Cardiac septum (tissue), 1 donor: ENCODE results near the gene MSL3. TPM values are rescaled to one million over a fixed set of nuclear protein-coding genes. Genes with fewer than 3 reads are reported as not detected.

ENCODE experiments used
- DNase-seq: peaks from one replicate; pipeline ENCODE4 v3.0.0-alpha.2; 2020; ENCODE audit warnings: low spot score
- intact Hi-C: fragments of 100-400 bp; cut with DNase I; formaldehyde crosslinking; loops from one replicate; pipeline ENCODE4 v1.14.0; 2022
- long read RNA-seq: library from polyadenylated mRNA; unstranded; transcript quantifications from one replicate; pipeline ENCODE4 v2.0.0, GENCODE V29; 2021
- total RNA-seq: library from RNA; stranded (reverse); fragmentation: NEBNext Ultra II Directional; extraction: Animal tissue kit (Norgen Biotek cat#: 25700); gene quantifications from one replicate; pipeline ENCODE4 v1.2.1, GENCODE V29; 2021
- donor health status: DM: no; HTN: no; CAD: no.

The MSL3 gene, protein sequence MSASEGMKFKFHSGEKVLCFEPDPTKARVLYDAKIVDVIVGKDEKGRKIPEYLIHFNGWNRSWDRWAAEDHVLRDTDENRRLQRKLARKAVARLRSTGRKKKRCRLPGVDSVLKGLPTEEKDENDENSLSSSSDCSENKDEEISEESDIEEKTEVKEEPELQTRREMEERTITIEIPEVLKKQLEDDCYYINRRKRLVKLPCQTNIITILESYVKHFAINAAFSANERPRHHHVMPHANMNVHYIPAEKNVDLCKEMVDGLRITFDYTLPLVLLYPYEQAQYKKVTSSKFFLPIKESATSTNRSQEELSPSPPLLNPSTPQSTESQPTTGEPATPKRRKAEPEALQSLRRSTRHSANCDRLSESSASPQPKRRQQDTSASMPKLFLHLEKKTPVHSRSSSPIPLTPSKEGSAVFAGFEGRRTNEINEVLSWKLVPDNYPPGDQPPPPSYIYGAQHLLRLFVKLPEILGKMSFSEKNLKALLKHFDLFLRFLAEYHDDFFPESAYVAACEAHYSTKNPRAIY
- 11.0 TPM for total RNA-seq
- long read RNA-seq, transcript MSL3-201 (13 exons, 2,364 nt), result major isoform, 8 of 19 reads
- long read RNA-seq, partial matches to known transcripts, result 0 of 19 reads
- long read RNA-seq, other reads (novel, unspliced or antisense), result 4 of 19 reads

DNA sequence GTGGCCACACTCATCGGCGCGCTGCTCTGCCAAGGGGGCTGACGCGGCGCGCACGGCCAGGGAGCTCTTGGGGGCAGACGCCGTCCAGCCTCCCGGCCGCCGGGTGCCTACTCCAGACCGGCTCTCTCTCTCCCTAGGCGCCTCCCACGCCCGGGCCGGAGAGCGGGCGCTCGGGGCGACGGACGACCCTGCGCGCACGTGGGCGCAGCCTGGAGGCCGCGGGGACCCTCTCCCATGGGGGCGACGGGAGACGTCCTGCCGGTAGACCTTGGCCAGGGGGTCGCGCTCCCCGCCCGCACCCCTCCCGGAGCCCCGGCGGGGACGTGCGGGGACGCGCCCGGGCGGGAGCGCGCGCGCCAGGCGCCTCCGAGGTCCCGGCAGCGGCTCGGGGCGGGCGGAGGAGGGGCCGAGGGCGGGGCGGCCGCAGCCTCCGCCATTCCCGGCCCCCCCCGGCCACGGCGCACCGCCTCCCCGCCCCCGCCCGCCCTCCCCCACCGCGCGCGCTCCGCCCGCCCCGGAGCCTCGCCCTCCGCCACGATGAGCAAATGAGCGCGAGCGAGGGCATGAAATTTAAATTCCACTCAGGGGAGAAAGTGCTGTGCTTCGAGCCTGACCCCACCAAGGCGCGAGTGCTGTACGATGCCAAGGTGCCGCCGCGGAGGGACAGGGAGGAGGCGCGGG lies at the start of gene MSL3:
TSS of gene MSL3 (plus strand) at position 519 of the 681 bp plus-strand sequence. CDS start at position 546, 27 bp downstream.
- intact Hi-C loops, result no loop called here
- peak; percentile 77 for DNase-seq

DNA sequence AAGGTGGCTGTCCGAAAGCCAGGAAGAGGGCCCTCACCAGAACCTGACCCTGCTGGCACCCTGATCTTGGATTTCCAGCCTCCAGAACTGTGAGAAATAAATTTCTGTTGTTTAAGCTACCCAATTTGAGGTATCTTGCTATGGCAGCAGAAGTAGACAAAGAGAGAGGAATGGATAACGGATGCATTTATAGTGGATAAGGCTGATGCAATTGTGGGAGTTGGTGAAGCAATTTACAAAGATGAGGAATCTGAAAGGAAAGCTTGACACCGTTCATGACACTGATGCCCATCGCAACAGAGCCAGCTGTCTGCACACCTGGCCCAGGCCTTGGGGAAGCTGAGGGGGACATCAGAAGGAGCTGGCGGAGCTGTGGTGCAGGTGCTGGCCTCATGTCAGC lies 35.7 kb upstream of the MSL3 start:
- intact Hi-C loops, result loop anchor here (5.0 kb wide), 1 partner anchor 50 kb away; no protein-coding TSS in a partner anchor
- no peak for DNase-seq

DNA sequence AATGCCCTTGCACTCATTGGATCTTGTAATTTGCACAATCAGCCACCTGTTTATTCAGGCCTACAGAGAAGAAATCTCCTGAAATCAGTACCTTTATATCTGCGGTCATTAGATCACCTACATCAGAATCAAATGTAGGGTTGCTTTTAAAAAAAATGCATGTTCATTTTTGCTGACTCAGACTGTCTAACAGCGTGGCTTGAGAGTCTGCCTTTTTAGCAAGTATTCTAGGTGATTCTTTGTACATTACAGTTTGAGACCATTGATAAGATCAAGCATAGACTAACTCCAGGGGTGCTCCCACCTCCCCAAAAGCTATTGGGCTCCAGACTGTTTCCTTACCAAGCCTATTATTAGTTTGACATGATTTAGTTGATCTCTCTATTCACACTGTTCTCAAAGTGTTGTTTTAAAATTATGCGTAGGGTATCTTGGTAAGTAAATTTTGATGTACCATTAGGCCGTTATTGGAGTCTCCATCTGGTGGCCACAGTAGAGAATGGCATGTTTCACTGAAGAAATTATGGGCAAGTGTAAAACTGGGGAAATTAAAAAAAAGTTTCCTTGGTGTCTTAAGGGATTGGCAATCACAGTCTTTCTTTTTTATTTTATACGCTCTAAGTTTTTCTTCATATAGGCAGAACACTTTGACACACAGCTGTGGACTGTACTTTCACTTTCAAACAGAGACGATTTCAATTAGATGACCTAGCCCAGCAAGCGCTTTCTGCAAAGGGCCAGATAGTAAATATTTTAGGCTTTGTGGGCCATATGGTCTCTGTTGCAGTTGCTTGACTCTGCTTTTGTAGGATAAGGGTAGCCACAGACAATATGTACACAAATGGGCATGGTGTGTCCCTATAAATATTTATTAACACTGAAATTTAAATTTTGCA lies 33.7 kb upstream of the MSL3 start:
- intact Hi-C loops, result loop anchor here (2.0 to 5.0 kb wide), 2 partner anchors 48 to 190 kb away; no protein-coding TSS in a partner anchor
- DNase-seq, result no peak

DNA sequence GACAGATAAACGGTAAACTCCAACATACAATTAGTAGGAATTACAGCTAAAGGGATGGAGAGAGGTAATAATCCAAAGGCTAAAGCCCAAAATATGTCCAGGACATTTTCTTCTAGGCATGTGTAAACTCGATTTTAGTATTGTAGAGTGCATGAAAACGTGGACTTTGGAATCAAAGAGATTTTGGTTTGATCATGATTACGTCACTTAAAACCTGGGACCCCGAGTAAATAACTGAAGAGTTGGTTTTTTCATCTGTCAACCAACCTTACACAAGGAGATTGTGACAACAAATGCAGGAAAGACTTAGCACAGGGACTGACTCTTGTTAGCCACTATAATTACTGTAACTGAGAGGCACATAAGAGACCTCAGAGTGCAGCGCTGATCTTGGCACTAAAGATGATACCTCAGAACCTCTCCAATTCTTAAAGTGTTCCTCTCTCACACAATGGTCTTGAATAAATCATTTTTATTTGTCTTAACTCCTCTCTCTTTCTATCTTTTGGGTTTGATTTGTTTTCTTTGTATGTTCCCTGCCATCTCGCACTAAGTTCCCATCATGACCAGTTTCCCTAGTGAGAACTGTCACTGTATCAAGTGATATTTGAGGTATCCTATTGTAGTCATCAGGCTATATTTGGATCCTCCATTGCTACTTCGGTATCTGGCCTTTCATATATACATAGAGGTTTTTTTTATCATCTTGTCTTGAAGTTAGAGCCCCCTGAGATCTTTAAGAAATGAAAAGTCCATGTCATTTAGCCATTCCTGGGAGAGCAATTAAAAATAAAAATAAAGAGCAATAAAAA lies 32.2 kb upstream of the MSL3 start:
- DNase-seq, result no peak
- intact Hi-C loops, result loop anchor here (2.0 kb wide), 1 partner anchor 191 kb away; no protein-coding TSS in a partner anchor

DNA sequence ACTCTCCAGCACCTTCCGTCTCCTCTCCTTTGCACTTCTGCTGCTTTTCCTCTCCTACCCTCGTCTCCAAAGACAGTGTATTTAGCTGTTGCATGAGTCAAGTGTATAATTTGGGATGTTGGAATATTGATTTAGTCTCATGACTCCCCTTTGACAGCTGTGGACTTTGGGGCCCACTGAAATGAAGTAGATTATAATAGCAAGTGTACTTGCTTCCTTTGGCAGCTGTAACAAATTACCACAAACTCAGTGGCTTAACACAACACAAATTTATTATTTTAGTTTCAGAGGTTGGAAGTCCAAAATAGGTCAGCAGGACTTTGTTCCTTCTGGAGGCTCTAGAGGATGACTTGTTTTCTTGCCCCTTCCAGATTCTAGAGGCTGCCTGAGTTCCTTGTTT lies 29.5 kb upstream of the MSL3 start:
- intact Hi-C loops, result no loop called here
- DNase-seq, result no peak

DNA sequence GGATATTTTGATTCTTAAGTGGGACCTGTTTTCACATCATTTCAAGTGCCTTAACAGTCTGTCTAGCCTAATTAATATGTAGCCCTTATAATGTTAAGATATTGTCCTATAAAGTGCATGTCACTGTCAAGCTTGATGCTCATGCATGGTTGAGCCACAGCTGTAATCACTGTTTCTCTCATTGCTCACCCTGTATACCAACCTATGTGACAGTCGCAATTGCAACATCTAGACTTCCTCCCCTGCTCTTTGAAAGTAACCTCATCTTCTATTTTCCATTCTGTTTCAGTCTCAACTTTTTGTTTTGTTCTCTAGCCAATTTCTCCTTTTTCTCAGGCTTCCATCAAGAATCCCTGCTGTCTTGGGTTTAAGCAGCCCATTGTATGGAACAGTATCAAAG lies 24.4 kb upstream of the MSL3 start:
- DNase-seq, result no peak
- intact Hi-C loops, result no loop called here

DNA sequence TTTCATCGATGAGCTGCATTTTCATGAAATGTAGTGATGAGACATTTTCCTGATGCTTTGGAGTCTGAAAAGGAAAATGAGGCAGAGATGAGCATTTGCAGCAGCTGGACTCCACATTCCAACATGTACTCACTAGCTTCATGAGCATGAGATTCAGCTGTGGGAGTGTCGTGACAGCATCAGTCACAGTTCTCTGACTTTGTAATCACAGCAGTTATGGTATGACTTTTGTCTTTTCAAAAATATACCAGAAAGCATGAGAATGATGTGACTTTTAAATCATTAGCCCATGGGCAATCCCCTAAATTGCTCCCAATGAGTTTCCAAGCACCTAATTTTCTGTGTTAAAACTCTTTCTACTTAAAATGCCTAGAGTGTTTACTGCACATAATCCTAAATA lies 18.3 kb upstream of the MSL3 start:
- no peak for DNase-seq
- intact Hi-C loops, result no loop called here

DNA sequence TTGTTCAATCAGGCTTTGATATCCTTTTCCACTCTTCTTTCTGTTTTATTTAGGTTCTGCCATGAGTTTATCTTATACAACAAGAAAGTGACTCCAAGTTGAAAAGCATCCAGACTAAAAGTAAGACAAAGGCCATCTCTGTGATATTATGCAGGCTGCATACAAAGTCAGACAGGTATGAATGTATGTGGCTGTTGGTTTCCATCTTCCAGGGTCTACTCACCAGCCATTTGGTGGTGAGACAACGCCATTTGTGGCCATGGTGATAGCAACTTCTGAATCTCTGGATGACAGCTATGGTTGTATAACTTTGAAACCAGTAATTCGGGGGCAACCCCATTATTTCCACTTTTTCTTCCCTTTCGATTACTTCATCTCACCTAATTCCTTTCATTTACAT lies 17.2 kb upstream of the MSL3 start:
- intact Hi-C loops, result no loop called here
- no peak for DNase-seq

DNA sequence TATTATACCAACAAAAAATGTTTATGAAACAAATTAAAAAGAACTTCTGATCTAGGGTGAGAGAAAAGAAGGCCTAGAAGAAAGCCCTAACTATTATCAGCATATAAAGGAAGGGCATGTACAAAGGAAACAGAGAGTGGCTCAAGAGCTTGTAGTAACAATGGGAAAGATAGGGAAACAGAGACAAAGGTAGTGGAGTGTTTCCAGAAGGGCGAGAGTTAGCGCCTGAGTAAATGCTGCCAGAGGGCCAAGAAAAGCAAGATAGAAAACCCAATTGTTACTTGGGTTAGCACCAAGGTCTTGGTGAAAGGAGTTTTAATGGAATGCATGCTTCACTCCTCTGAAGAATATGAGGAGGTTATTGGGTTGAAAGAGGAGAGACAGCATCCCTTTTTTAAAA lies 16.5 kb upstream of the MSL3 start:
- no peak for DNase-seq

DNA sequence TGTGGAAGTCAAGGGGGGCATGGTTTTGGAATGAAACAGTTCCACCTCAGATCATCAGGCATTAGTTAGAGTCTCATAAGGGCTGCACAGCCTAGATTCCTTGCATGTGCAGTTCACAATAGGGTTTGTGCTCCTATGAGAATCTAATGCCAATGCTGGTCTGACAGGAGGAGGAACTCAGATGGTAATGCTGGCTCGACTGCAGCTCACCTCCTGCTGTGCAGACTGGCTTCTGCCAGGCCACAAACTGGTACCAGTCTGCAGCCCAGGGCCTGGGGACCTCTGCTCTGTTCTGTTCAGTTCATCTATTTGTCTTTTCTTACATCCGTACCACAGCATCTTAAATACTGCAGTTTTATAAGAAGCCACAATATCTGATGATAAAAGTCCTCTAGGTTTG lies 12.2 kb upstream of the MSL3 start:
- intact Hi-C loops, result no loop called here

More for the DNA sequence above, 16.5 kb upstream of the MSL3 start:
- intact Hi-C loops, result no loop called here

DNA sequence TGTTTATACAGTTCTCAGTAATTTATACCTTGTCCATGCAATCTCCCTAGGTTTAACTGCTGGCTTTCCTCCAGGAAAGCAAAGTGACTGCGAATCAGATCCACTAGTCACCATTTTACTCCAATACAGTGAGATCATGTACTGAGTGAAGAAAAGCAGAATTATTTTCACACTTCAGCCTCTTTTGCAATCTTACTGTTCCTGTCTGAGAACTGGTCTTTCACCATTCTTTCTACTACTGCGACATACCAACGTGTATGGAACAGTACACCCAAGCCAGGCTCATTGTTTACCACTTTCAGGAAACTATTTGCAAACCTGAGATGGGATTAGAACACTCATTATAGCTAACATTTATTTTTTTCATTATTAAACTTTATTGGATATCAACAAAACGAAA lies 8.0 kb upstream of the MSL3 start:
- DNase-seq, result no peak
- intact Hi-C loops, result no loop called here

More for the DNA sequence above, 12.2 kb upstream of the MSL3 start:
- no peak for DNase-seq

DNA sequence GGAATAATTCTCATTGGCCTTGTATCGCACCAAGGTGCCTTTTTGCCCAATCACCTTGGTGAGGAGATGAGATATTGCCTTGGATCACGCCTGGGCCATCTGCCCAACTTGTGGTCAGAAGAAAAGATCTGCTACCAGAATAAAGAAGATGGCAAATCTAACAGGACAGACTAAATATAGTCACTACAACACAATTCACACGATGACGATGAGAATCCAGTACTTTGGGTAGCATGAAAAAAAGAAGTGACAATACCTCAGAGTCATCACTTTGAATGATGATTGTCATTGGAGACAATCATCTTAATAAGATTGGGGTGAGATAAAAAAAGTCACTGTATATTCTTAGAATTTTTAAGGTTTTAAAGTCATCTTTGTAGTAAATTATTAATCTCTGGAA lies 7.3 kb upstream of the MSL3 start:
- intact Hi-C loops, result no loop called here
- DNase-seq, result no peak

DNA sequence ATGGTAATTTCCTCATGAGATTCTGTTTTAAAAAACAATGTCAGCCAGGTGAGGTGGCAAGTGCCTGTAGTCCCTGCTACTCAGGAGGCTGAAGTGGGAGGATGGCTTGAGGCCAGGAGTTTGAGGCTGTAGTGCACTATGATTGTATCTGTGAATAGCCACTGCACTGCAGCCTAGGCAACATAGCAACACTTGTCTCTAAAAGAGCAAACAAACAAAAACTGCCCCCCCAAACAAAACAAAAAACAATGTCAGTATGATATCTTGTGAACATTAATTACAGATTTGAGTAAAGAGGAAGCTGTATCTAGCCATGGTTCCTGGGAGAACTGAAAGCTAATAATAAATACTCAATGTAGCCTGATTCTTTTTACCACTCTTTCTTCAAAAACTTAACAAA lies 6.8 kb upstream of the MSL3 start:
- no peak for DNase-seq
- intact Hi-C loops, result no loop called here

DNA sequence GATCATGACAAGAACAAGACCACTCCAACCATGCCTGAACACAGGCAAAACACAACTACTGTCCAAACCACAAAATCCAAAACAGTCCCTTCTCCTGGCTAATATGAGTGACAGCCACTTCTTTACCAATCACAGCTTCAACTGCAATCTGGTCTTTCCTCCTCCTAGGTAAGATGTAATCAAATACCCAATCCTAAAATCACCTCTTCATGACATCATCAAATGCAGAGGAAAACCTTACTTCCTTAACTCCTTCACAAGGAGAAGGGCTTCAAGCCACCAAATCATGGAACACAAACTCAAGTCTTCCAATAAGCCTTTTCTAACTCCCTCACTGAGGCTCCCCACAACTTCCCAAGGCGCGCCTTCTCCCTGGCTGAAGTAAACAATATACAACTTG lies 4.4 kb upstream of the MSL3 start:
- DNase-seq, result no peak
- intact Hi-C loops, result no loop called here

DNA sequence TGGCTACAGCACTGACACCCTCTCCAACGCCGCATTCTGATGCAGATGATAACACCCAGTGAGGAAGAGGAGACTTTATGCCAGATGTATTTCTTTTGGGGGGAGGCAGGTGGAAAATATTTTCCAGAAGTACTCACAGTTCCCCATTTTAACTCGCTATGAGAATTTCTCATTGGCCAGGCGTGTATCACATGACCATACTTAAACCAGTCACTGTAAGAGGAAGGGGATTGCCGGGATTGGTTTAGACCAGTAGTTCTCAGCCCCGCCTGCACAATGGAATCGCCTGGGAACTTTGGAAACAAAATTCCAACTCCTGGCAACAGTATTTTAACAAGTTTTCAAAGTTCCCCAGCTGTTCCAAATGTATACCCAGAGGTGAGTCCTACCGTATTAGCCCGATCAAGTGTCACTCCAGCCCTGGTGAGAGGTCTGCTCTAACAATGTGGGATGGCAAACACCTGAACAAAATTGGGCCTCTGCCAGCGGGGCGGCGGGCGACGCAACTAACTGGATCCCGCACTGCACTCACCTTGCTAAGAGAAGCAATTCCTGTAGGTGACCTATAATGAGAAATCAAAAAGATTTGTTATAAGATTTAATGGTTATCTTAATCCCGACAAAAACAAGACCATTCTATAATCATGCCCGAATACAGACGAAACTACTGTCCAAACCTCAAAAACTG lies 2.9 kb upstream of the MSL3 start:
- intact Hi-C loops, result no loop called here
- no peak for DNase-seq

DNA sequence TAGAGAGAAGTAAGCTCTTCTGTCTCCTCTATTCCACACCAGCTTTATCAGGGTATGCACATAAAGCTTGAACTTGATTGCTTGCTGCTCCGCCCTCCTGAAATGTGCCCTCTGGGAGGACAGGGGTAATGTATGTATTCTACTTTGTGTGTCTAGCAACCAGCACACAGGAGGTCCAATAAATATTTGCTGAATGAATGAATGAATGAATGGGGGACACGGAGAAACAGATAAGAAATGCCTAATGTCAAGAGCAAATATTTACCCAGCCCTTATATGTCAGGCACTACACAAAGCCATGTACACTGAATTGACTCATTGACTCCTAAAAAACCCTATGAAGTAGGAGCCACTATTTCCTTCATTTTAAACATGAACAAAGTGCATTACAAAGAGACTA lies 2.3 kb upstream of the MSL3 start:
- intact Hi-C loops, result no loop called here

DNA sequence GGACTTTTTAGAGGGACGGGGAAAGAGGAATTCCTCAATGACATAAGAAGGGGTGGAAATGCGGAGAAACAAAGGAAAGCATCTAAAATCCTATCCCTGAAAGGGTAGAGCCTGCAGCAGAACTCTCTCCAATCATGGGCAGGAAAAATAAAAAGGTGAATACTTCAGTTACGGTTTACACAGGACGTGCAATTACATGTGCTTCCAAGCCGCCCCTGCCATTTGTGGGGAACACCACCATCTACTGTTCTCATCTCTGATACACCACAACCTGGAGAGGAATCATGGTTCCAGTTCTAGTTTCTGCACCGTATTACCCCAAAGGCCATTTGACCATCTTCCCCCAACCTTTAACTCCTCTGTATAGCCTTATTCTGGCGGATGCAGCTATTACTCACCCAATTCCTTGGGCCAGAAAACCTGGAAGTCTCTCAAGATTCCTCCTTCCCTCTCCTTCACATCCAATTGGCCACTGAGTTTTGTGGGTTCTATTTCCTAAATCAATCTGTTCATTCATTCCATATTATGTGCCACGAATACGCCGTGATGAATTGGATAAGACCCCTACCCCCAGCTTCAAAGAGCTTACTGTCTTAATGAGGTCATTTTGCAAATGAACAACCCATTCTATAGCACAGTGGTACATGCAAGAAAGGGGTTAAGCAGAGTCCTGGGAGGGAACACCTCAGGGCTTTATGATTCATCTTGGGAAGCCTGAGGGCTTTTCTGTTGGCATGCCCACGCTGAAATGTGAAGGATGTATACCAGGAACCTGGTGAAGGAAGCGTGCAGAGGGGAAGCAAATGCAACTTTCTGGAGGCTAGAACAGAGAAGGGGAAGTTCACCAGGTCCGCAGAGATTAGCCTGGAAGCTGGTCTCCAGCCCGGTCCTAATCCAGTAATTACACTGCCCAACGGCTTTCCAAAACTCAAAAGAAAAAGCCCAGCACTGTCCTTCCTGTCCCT lies 1.4 kb upstream of the MSL3 start:
- no peak for DNase-seq
- intact Hi-C loops, result no loop called here

More for the DNA sequence above, 2.3 kb upstream of the MSL3 start:
- DNase-seq, result no peak
